Left lung (tissue), 10 donors: ENCODE data around the gene KIF21A. TPM values are rescaled to one million over a fixed set of nuclear protein-coding genes. Genes with fewer than 3 reads are reported as not detected.
A peak's percentile ranks its signal among the peaks of the same experiment; 100 is the strongest.

ENCODE experiments used
- ATAC-seq: fragments of 200-7000 bp; cut with Tn5 transposase; one replicate; pipeline ENCODE4 v1.9.1; 2020; ENCODE audit warnings: moderate library complexity
- DNase-seq, 4 donors: peaks; one replicate each; pipeline ENCODE4 v3.0.0-alpha.2; 2013 to 2020
- H3K27ac ChIP-seq, 2 donors: fragments of 200-600 bp; sonication (generic) in 1 of 2; one replicate each; pipeline versions ENCODE4 v1.5.0 to v1.8.0; 2020 to 2021
- H3K27me3 ChIP-seq, 2 donors: fragments of 200-600 bp; sonication (generic) in 1 of 2; one replicate each; pipeline versions ENCODE4 v1.5.0 to v1.8.0; 2020 to 2021
- H3K36me3 ChIP-seq, 2 donors: fragments of 200-600 bp; sonication (generic) in 1 of 2; one replicate each; pipeline versions ENCODE4 v1.5.0 to v1.8.0; 2020 to 2021
- H3K4me1 ChIP-seq, 2 donors: fragments of 200-600 bp; one replicate each; pipeline ENCODE4 v1.8.0; 2021
- H3K4me3 ChIP-seq, 2 donors: fragments of 200-600 bp; sonication (generic) in 1 of 2; one replicate each; pipeline versions ENCODE4 v1.5.0 to v1.8.0; 2020 to 2021; ENCODE audit warnings: mild to moderate bottlenecking in 1 of 2
- H3K9me3 ChIP-seq, 2 donors: fragments of 200-600 bp; sonication (generic) in 1 of 2; one replicate each; pipeline versions ENCODE4 v1.5.0 to v1.8.0; 2020 to 2021
- CTCF ChIP-seq, 2 donors: fragments of 200-600 bp; sonication (generic) in 1 of 2; IDR thresholded peaks; one replicate each; pipeline versions ENCODE4 v1.5.0 to v1.8.0; 2021; ENCODE audit warnings: antibody characterized with exemption in 2 of 2
- intact Hi-C, 2 donors: fragments of 100-400 bp; cut with DNase I; formaldehyde crosslinking; loops; one replicate each; pipeline versions ENCODE4 v1.11.2 to v1.14.2; 2022
- polyA plus RNA-seq, 6 donors: library from polyadenylated mRNA; unstranded; fragments of 120-200 nt; gene quantifications; one replicate each; pipeline ENCODE4 v1.2.1, GENCODE V29; 2013; ENCODE audit not compliant: insufficient read length in 6 of 6
- total RNA-seq, 2 donors: library from RNA; stranded (reverse); fragmentation: NEBNext Ultra II Directional; extraction: Animal tissue kit (Norgen Biotek cat#: 25700); gene quantifications; one replicate each; pipeline ENCODE4 v1.2.1, GENCODE V29; 2021
- donor health status: DM: no; HTN: yes; CAD: no.
- donor health status: DM: no; HTN: no; CAD: no.

Gene KIF21A
- total and polyA plus RNA-seq, 8 donors, result 12.7 to 19.7 (median 15.6) TPM

- no peak for DNase-seq
- no peaks in the 10 kb centered on the region for H3K9me3 ChIP-seq
- H3K27me3 ChIP-seq, result no peaks in the 10 kb centered on the region
- H3K36me3 ChIP-seq, result no peaks in the 10 kb centered on the region
- H3K4me3 ChIP-seq, result no peak overlapping the region
- no peak for ATAC-seq
- H3K27ac ChIP-seq, result no peak overlapping the region
- intact Hi-C loops, result no loop called here
- no peaks in the 10 kb centered on the region for H3K4me1 ChIP-seq
- no peak for TF ChIP-seq CTCF (IDR thresholded peaks at IDR 0.05)
These were observed 15.5 kb downstream of the KIF21A start for GRCh38 chr12:39427360-39427808.

GRCh38 chr12:39426636-39427240 is 16.2 kb downstream of the KIF21A start:
- no peak for TF ChIP-seq CTCF (IDR thresholded peaks at IDR 0.05)
- intact Hi-C loops, result no loop called here
- ATAC-seq (peak; percentile 41), DNase-seq (no peak)
- Histone ChIP-seq H3K4me1 (no peaks in the 10 kb centered on the region), H3K36me3 (no peaks in the 10 kb centered on the region), H3K27ac (no peak overlapping the region), H3K9me3 (no peaks in the 10 kb centered on the region), H3K27me3 (no peaks in the 10 kb centered on the region), H3K4me3 (no peak overlapping the region)

GRCh38 chr12:39420043-39420442 is 22.9 kb downstream of the KIF21A start:
- Histone ChIP-seq H3K4me1 (no peaks in the 10 kb centered on the region), H3K36me3 (no peaks in the 10 kb centered on the region), H3K9me3 (no peaks in the 10 kb centered on the region), H3K4me3 (no peak overlapping the region), H3K27ac (no peak overlapping the region), H3K27me3 (no peaks in the 10 kb centered on the region)
- ATAC-seq (no peak), DNase-seq (no peak)
- no peak for TF ChIP-seq CTCF (IDR thresholded peaks at IDR 0.05)
- intact Hi-C loops, result no loop called here

- H3K36me3 ChIP-seq, result no peaks in the 10 kb centered on the region
- intact Hi-C loops, result no loop called here
- no peaks in the 10 kb centered on the region for H3K27me3 ChIP-seq
- no peaks in the 10 kb centered on the region for H3K4me1 ChIP-seq
- no peak overlapping the region for H3K4me3 ChIP-seq
- H3K27ac ChIP-seq, result no peak overlapping the region
- ATAC-seq (no peak), DNase-seq (no peak)
- H3K9me3 ChIP-seq, result no peaks in the 10 kb centered on the region
- no peak for TF ChIP-seq CTCF (IDR thresholded peaks at IDR 0.05)
These were observed 23.4 kb downstream of the KIF21A start for GRCh38 chr12:39419471-39419870.

GRCh38 chr12:39417916-39418315 is 25.0 kb downstream of the KIF21A start:
- DNase-seq, result no peak
- Histone ChIP-seq H3K9me3 (no peaks in the 10 kb centered on the region), H3K27me3 (no peaks in the 10 kb centered on the region), H3K4me3 (no peak overlapping the region), H3K36me3 (no peaks in the 10 kb centered on the region), H3K27ac (no peak overlapping the region), H3K4me1 (no peaks in the 10 kb centered on the region)
- no peak for TF ChIP-seq CTCF (IDR thresholded peaks at IDR 0.05)
- intact Hi-C loops, result no loop called here
- no peak for ATAC-seq
